Left cardiac atrium (tissue), 4 donors: ENCODE data around the gene UVRAG. TPM values are rescaled to one million over a fixed set of nuclear protein-coding genes. Genes with fewer than 3 reads are reported as not detected.

Experiments used
- ATAC-seq, 2 donors: fragments of 200-7000 bp; cut with Tn5 transposase; one replicate each; pipeline ENCODE4 v1.9.1; 2020; ENCODE audit warnings: mild to moderate bottlenecking in 2 of 2, moderate library complexity in 2 of 2
- DNase-seq: peaks from one replicate; pipeline ENCODE4 v3.0.0-alpha.2; 2020
- intact Hi-C, 2 donors: fragments of 100-400 bp; cut with DNase I; formaldehyde crosslinking; loops; one replicate each; pipeline versions ENCODE4 v1.14.1 to v1.15.1; 2022 to 2023
- total RNA-seq, 2 donors: library from RNA; stranded (reverse); fragmentation: NEBNext Ultra II Directional; extraction: Animal tissue kit (Norgen Biotek cat#: 25700); gene quantifications; one replicate each; pipeline ENCODE4 v1.2.1, GENCODE V29; 2021
- donor health status: DM: no; HTN: yes; CAD: no.
- donor health status: DM: no; HTN: yes; CAD: no; lungs with severe emphysema.
- donor health status: DM: yes; HTN: yes; CAD: no.
- donor health status: Dilated cardiomyopathy.

UVRAG gene
- total RNA-seq, 2 donors from 2014 or later: 13.9 to 17.7 TPM

GRCh38 chr11:76141901-76142588, 327.0 kb downstream of the UVRAG start:
- DNase-seq: no peak
- ATAC-seq: no peak
- intact Hi-C loops: no loop called here

- no peak for DNase-seq
- ATAC-seq: no peak
- intact Hi-C loops: no loop called here
Measured at GRCh38 chr11:76143274-76143673, 328.3 kb downstream of the UVRAG start.

GRCh38 chr11:76147106-76147740, 332.2 kb downstream of the UVRAG start:
- no peak for ATAC-seq
- intact Hi-C loops: no loop called here

GRCh38 chr11:76148231-76148630, 333.2 kb downstream of the UVRAG start:
- intact Hi-C loops: no loop called here
- DNase-seq: no peak

More at GRCh38 chr11:76147106-76147740, 332.2 kb downstream of the UVRAG start:
- no peak for DNase-seq

GRCh38 chr11:76148941-76149613, 334.1 kb downstream of the UVRAG start:
- DNase-seq (no peak), ATAC-seq (no peak)
- intact Hi-C loops: no loop called here

More at GRCh38 chr11:76148231-76148630, 333.2 kb downstream of the UVRAG start:
- no peak for ATAC-seq

- no peak for DNase-seq
- no peak for ATAC-seq
- intact Hi-C loops: loop anchor here (5.0 to 10.0 kb wide), 2 partner anchors 252 to 335 kb away; partner anchors contain the start of gene UVRAG (in 1 of the 2)
Measured at GRCh38 chr11:76149713-76150112, 334.7 kb downstream of the UVRAG start.

GRCh38 chr11:76150141-76150540, 335.1 kb downstream of the UVRAG start:
- DNase-seq: no peak
- intact Hi-C loops: loop anchor here (5.0 to 10.0 kb wide), 2 partner anchors 253 to 335 kb away; partner anchors contain the start of gene UVRAG (in 1 of the 2)
- ATAC-seq: no peak

- DNase-seq: no peak
- no peak for ATAC-seq
- intact Hi-C loops: loop anchor here (2.0 to 10.0 kb wide), 3 partner anchors 254 to 337 kb away; partner anchors contain the start of gene UVRAG (in 1 of the 2)
Measured at GRCh38 chr11:76151556-76152085, 336.6 kb downstream of the UVRAG start.

GRCh38 chr11:76152086-76152681, 337.2 kb downstream of the UVRAG start:
- peak; percentile 89 to 92 for ATAC-seq
- intact Hi-C loops: loop anchor here (2.0 to 10.0 kb wide), 3 partner anchors 255 to 337 kb away; partner anchors contain the start of gene UVRAG (in 1 of the 2)
- peak; percentile 92 for DNase-seq

- intact Hi-C loops: loop anchor here (2.0 to 10.0 kb wide), 3 partner anchors 256 to 338 kb away; partner anchors contain the start of gene UVRAG (in 1 of the 2)
- ATAC-seq: peak; percentile 5 to 8
- DNase-seq: no peak
Measured at GRCh38 chr11:76152741-76153570, 337.9 kb downstream of the UVRAG start.

- intact Hi-C loops: loop anchor here (2.0 to 10.0 kb wide), 3 partner anchors 256 to 339 kb away; partner anchors contain the start of gene UVRAG (in 1 of the 2)
- no peak for DNase-seq
- peak; percentile 25 to 60 for ATAC-seq
Measured at GRCh38 chr11:76153571-76153923, 338.5 kb downstream of the UVRAG start.

GRCh38 chr11:76155500-76156227, 340.7 kb downstream of the UVRAG start:
- intact Hi-C loops: loop anchor here in 1 of 2 donors (10.0 kb wide), 1 partner anchor 341 kb away; the partner anchor contains the start of gene UVRAG
- ATAC-seq: no peak
- no peak for DNase-seq

- intact Hi-C loops: loop anchor here in 1 of 2 donors (10.0 kb wide), 1 partner anchor 342 kb away; the partner anchor contains the start of gene UVRAG
- no peak for DNase-seq
- ATAC-seq: no peak
Measured at GRCh38 chr11:76156971-76157427, 342.0 kb downstream of the UVRAG start.

- intact Hi-C loops: loop anchor here in 1 of 2 donors (10.0 kb wide), 1 partner anchor 343 kb away; the partner anchor contains the start of gene UVRAG
- DNase-seq (no peak), ATAC-seq (no peak)
Measured at GRCh38 chr11:76157891-76158290, 342.9 kb downstream of the UVRAG start.

- intact Hi-C loops: loop anchor here in 1 of 2 donors (10.0 kb wide), 1 partner anchor 344 kb away; the partner anchor contains the start of gene UVRAG
- ATAC-seq (no peak), DNase-seq (no peak)
Measured at GRCh38 chr11:76158394-76159302, 343.6 kb downstream of the UVRAG start.
